Stimulated activated CD4-positive, alpha-beta T cell treated with anti-CD3 and anti-CD28 coated beads, Interleukin-12 subunit alpha, Interleukin-12 subunit beta, amount 100 ng/mL, for 4 hours (primary cell): Measurements from ENCODE around the gene NDUFV3.
"Not testable (repeated sequence)": the region's sequence is repeated elsewhere in the genome, so short reads cannot be mapped to it uniquely, and the experiment has no call there.

Experiments used
- DNase-seq: peaks from one replicate; pipeline ENCODE4 v3.0.0-alpha.2; 2020

NDUFV3 gene

GRCh38 chr21:42937034-42937940 lies 44.2 kb downstream of the NDUFV3 start:
- DNase-seq: not testable (repeated sequence)

DNA sequence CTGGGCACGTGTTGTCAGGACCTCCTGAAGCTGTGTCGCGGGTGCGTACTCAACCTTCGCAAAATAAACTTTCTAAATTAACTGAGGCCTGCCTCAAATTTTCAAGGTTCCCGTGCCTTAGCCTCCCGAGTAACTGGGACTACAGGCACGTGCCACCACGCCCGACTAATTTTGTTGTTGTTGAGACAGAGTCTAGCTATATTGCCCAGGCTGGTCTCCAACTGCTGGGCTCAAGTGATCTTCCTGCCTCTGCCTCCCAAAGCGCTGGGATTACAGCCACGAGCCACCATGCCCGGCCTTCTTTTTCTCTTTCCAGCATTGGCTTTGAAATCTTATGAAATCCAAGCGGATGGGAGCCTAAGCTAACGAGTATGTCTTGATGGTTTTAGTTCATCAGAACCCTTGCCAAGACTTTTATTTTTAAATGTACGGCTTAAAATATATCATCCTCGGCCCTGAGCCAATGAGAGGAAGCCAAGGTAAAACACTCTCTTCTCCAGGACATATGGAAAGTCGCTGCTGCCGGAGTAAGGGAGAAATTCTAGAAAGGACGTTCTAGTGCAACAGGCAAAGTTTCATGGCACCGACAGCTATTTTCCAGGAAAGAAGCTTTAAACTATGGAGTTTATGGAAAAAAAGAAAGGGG lies 45.0 kb downstream of the NDUFV3 start:
- no peak for DNase-seq

GRCh38 chr21:42938606-42938995 lies 45.5 kb downstream of the NDUFV3 start:
- DNase-seq: not testable (repeated sequence)

- no peak for DNase-seq
Observed at GRCh38 chr21:42939582-42940413, 46.7 kb downstream of the NDUFV3 start.

- no peak for DNase-seq
Observed at GRCh38 chr21:42941696-42942085, 48.6 kb downstream of the NDUFV3 start.

GRCh38 chr21:42942244-42942643 lies 49.1 kb downstream of the NDUFV3 start:
- no peak for DNase-seq

DNA sequence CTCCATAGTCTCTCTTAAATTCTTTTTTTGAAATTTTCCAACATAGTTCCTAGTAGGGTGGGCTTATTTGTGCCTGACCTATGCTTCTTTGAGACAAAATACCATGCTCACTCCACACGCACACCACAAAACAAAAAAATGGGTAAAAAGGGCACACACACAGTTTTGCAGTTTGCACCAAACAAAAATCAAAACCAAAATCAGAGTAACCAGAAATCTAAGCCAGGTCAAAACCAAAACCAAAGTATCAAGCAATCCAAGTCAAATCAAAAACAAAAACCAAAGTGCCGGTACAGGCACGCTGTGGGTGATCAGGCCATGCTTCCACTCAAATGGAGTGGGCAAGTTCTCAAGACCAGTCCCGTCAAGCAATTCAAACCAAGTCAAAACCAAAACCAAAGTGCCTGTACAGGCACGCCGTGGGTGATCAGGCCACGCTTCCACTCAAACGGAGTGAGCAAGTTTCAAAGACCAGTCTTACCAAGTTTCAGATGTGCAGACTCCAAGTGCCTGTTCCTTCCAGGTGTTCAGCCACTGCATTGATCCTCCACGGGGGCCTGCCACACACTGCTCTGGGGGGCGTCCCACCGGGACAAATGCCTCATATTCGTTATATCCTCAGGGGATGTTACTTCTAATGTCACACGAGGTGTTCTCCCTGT lies 56.1 kb downstream of the NDUFV3 start:
- DNase-seq: not testable (repeated sequence)

GRCh38 chr21:42951193-42951592 lies 58.1 kb downstream of the NDUFV3 start:
- DNase-seq: not testable (repeated sequence)

GRCh38 chr21:42956824-42957630 lies 63.9 kb downstream of the NDUFV3 start:
- no peak for DNase-seq

GRCh38 chr21:42958122-42958521 lies 65.0 kb downstream of the NDUFV3 start:
- DNase-seq: not testable (repeated sequence)

DNA sequence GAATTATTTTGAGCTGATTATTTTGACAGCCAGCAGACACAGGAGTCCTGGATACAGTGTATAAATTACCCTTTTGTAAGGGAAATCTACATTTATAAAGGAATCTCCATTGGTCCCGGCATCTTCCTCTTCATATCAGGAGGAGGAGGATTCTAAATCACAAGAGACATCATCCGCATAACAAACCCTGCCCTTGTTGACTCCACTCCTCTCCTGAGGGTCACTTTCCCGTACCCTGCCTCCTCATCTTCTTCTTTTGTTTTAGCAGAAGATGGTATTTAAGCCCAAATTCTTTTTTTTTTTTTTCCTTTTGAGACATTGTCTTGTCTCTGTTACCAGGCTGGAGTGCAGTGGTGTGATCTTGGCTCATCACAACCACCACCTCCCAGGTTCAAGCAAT lies 66.6 kb downstream of the NDUFV3 start:
- no peak for DNase-seq

- no peak for DNase-seq
Observed at GRCh38 chr21:42962380-42963007, 69.4 kb downstream of the NDUFV3 start.
